ENCODE data around the gene PEPD. TPM values are rescaled to one million over a fixed set of nuclear protein-coding genes. Genes with fewer than 3 reads are reported as not detected.

PEPD gene
- polyA plus RNA-seq, 3 donors = 61.5 to 218 (median 171) TPM

DNA sequence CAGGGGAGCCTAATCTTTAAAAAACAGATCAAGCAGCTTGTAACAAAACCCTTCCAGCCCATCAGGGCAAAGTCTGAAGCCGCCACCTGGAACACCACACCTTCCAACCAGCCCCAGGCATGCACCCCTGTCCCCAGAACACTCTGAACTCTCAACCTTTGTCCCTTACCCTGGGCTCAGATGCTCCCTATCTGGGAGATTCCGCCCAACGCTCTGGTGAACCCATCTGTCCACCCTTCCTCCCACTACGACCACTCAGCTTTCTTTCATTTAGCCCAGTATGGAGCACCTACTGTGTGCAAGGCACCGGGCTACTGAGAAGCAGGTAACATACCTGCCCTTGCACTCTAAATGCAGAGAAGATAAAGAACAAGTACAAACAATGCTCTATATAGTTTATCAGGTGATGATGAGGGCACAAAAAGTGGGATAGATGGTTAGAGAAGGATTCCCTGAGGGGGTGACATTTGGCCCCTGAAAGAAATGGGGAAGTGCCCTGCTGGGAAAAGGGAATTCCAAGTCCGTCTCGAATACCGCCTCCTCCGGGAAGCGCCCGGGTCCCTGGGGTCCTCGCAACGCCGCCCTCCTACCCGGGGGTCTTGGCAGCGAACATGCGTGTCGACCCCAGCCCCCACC lies 629 bp downstream of the PEPD start:
- Histone ChIP-seq H2AFZ (ENCODE audit: insufficient read depth, low read depth, low read length, poor library complexity, severe bottlenecking) (peak overlapping the region; percentile 89), H3K27me3 (ENCODE audit: control insufficient read depth in 2 of 2, insufficient read depth in 2 of 2, low read length in 2 of 2) (peaks cover 0 to 11% of the 10 kb centered on the region in 2 donors), H4K20me1 (ENCODE audit: insufficient read depth, low read length) (peaks cover 2% of the 10 kb centered on the region), H3K9ac (ENCODE audit: insufficient read depth, low read length, poor library complexity, severe bottlenecking) (peak overlapping the region; percentile 81), H3K4me2 (replicated peaks; ENCODE audit: extremely low read depth, low read length, poor library complexity, severe bottlenecking) (peak overlapping the region; percentile 90), H3K36me3 (replicated peaks in 1 of 2; ENCODE audit: control insufficient read depth in 1 of 2, insufficient read depth in 2 of 2, low read length in 2 of 2) (no peaks in the 10 kb centered on the region), H3K79me2 (ENCODE audit: insufficient read depth, low read length) (no peaks in the 10 kb centered on the region), H3K9me3 (replicated peaks in 1 of 2; ENCODE audit: control insufficient read depth in 1 of 2, insufficient read depth in 1 of 2, low read length in 2 of 2) (no peaks in the 10 kb centered on the region), H3K4me1 (ENCODE audit: control insufficient read depth in 1 of 2, insufficient read depth in 2 of 2, low read length in 2 of 2) (peaks cover 16 to 17% of the 10 kb centered on the region in 2 donors), H3K27ac (ENCODE audit: low read depth in 1 of 2, low read length in 2 of 2) (peak overlapping the region in 1 of 2 donors; percentile 62), H3K4me3 (replicated peaks in 1 of 3; ENCODE audit: low read depth in 2 of 3, low read length in 3 of 3) (peak overlapping the region; percentile 39 to 87 (median 86))
- H3K27ac Mint-ChIP-seq = peak overlapping the region in 1 of 7 donors; percentile 35
- intact Hi-C loops (cut with micrococcal nuclease) = no loop called here
- no peak for TF ChIP-seq CTCF (IDR thresholded peaks at IDR 0.05)
- DNase-seq = peak in 2 of 3 donors; percentile 1 to 22
- no peaks in the 10 kb centered on the region for H3K36me3 Mint-ChIP-seq
- H3K4me3 Mint-ChIP-seq = peak overlapping the region; percentile 81 to 95
- H3K4me1 Mint-ChIP-seq = peaks cover 22% of the 10 kb centered on the region
- H3K9me3 Mint-ChIP-seq = peaks cover 0 to 2% (median 0%) of the 10 kb centered on the region in 7 donors
- H3K27me3 Mint-ChIP-seq (ENCODE audit: low read depth in 3 of 3) = peaks cover 11 to 19% (median 19%) of the 10 kb centered on the region in 3 donors
- WGBS (ENCODE audit: insufficient coverage) = 12% methylated on average over 17 of the region's 18 CpGs

DNA sequence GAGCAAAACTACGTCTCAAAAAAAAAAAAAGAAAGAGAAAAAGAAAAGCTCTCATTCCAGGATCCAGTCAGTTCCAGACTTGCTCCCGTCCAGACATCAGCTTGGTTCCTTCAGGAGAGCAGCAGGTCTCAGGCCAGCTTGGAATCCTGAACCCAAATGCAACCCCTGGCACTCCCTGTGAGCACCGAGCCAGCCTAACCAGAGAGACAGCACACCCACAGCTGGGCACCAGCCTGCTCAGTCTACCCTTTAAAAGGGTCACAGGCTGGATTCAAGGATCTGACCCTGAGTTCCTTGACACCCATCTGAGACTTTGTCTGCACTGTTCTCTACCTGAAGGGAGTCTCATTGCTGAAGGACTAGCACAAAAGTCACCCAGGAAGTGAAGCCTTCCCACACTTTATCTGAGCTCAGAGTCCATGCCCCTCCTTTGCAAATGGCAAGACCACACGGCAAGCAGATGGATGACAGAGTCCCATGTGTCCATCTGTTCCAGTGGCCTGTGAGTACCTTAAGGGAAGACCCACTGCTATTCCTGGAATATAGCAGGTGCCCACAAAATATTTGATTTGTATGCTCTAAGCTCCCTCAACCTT lies 1.4 kb downstream of the PEPD start:
- TF ChIP-seq CTCF (IDR thresholded peaks at IDR 0.05) = no peak
- intact Hi-C loops (cut with micrococcal nuclease) = no loop called here
- peaks cover 16 to 17% of the 10 kb centered on the region in 2 donors for H3K4me1 ChIP-seq (ENCODE audit: control insufficient read depth in 1 of 2, insufficient read depth in 2 of 2, low read length in 2 of 2)
- H4K20me1 ChIP-seq (ENCODE audit: insufficient read depth, low read length) = peaks cover 10% of the 10 kb centered on the region
- peak overlapping the region; percentile 90 for H3K4me2 ChIP-seq (replicated peaks; ENCODE audit: extremely low read depth, low read length, poor library complexity, severe bottlenecking)
- H3K27ac ChIP-seq (ENCODE audit: low read depth in 1 of 2, low read length in 2 of 2) = no peak overlapping the region
- H3K27me3 ChIP-seq (ENCODE audit: control insufficient read depth in 2 of 2, insufficient read depth in 2 of 2, low read length in 2 of 2) = peaks cover 0 to 11% of the 10 kb centered on the region in 2 donors
- no peaks in the 10 kb centered on the region for H3K79me2 ChIP-seq (ENCODE audit: insufficient read depth, low read length)
- no peak for DNase-seq
- Mint-ChIP-seq H3K27me3 (ENCODE audit: low read depth in 3 of 3) (peaks cover 11 to 19% (median 19%) of the 10 kb centered on the region in 3 donors), H3K27ac (peak overlapping the region in 1 of 7 donors; percentile 28), H3K4me3 (peak overlapping the region in 1 of 2 donors; percentile 81), H3K9me3 (peaks cover 0 to 2% (median 0%) of the 10 kb centered on the region in 7 donors), H3K36me3 (no peaks in the 10 kb centered on the region), H3K4me1 (peaks cover 26% of the 10 kb centered on the region)
- H2AFZ ChIP-seq (ENCODE audit: insufficient read depth, low read depth, low read length, poor library complexity, severe bottlenecking) = no peak overlapping the region
- H3K4me3 ChIP-seq (replicated peaks in 1 of 3; ENCODE audit: low read depth in 2 of 3, low read length in 3 of 3) = no peak overlapping the region
- H3K9ac ChIP-seq (ENCODE audit: insufficient read depth, low read length, poor library complexity, severe bottlenecking) = no peak overlapping the region
- no peaks in the 10 kb centered on the region for H3K36me3 ChIP-seq (replicated peaks in 1 of 2; ENCODE audit: control insufficient read depth in 1 of 2, insufficient read depth in 2 of 2, low read length in 2 of 2)
- WGBS (ENCODE audit: insufficient coverage) = 97% methylated on average over 3 of the region's 4 CpGs
- H3K9me3 ChIP-seq (replicated peaks in 1 of 2; ENCODE audit: control insufficient read depth in 1 of 2, insufficient read depth in 1 of 2, low read length in 2 of 2) = no peaks in the 10 kb centered on the region
